CD4-positive, alpha-beta T cell treated with Interleukin-6 for 4 hours (primary cell): Measurements from ENCODE around the gene CCL26.
"Not testable (repeated sequence)": the region's sequence is repeated elsewhere in the genome, so short reads cannot be mapped to it uniquely, and the experiment has no call there.

Source experiments
- DNase-seq: peaks from one replicate; pipeline ENCODE4 v3.0.0-alpha.2; 2020; ENCODE audit warnings: mixed read lengths

Gene CCL26

GRCh38 chr7:75772081-75773077 is at the start of gene CCL26:
Gene CCL26 (minus strand): TSS chr7:75772211. CDS start chr7:75772176, 35 bp downstream.
- no peak for DNase-seq

- no peak for DNase-seq
These were observed 48.7 kb upstream of the CCL26 start for GRCh38 chr7:75820688-75821087.

GRCh38 chr7:75819711-75820110 is 47.7 kb upstream of the CCL26 start:
- DNase-seq, result no peak

GRCh38 chr7:75818472-75818871 is 46.5 kb upstream of the CCL26 start:
- DNase-seq, result no peak

GRCh38 chr7:75817116-75817515 is 45.1 kb upstream of the CCL26 start:
- DNase-seq, result no peak

GRCh38 chr7:75815418-75816064 is 43.5 kb upstream of the CCL26 start:
- no peak for DNase-seq

GRCh38 chr7:75814407-75814947 is 42.5 kb upstream of the CCL26 start:
- DNase-seq, result no peak

GRCh38 chr7:75813781-75814236 is 41.8 kb upstream of the CCL26 start, which contains the start of gene CCL24:
Gene CCL24 (minus strand): TSS chr7:75813806. CDS start chr7:75813715, 91 bp downstream.
- no peak for DNase-seq

- DNase-seq, result no peak
These were observed 41.1 kb upstream of the CCL26 start for GRCh38 chr7:75813084-75813483.

GRCh38 chr7:75811894-75812678 is 40.1 kb upstream of the CCL26 start:
- DNase-seq, result no peak

- no peak for DNase-seq
These were observed 37.4 kb upstream of the CCL26 start for GRCh38 chr7:75809396-75809795.

GRCh38 chr7:75808106-75808505 is 36.1 kb upstream of the CCL26 start:
- DNase-seq, result no peak

- no peak for DNase-seq
These were observed 35.4 kb upstream of the CCL26 start for GRCh38 chr7:75807452-75807851.

- DNase-seq, result no peak
These were observed 34.7 kb upstream of the CCL26 start for GRCh38 chr7:75806560-75807307.

- DNase-seq, result no peak
These were observed 32.7 kb upstream of the CCL26 start for GRCh38 chr7:75804705-75805104.

- no peak for DNase-seq
These were observed 32.0 kb upstream of the CCL26 start for GRCh38 chr7:75804004-75804403.

GRCh38 chr7:75802552-75802821 is 30.5 kb upstream of the CCL26 start:
- DNase-seq, result no peak

GRCh38 chr7:75798770-75799169 is 26.8 kb upstream of the CCL26 start:
- DNase-seq, result no peak

- DNase-seq, result no peak
These were observed 24.4 kb upstream of the CCL26 start for GRCh38 chr7:75796420-75796819.

- no peak for DNase-seq
These were observed 23.8 kb upstream of the CCL26 start for GRCh38 chr7:75795831-75796285.

GRCh38 chr7:75793676-75794075 is 21.7 kb upstream of the CCL26 start:
- DNase-seq, result no peak

GRCh38 chr7:75792567-75792966 is 20.6 kb upstream of the CCL26 start:
- not testable (repeated sequence) for DNase-seq
